Endothelial cell (in vitro differentiated cells): Measurements from ENCODE around the gene ARL4C. TPM values are rescaled to one million over a fixed set of nuclear protein-coding genes. Genes with fewer than 3 reads are reported as not detected.

Experiments
- DNase-seq: peaks from one replicate; pipeline ENCODE4 v3.0.0; 2021; ENCODE audit warnings: low spot score
- H3K27ac Mint-ChIP-seq: one replicate; pipeline ENCODE4 v1.8.0; 2021; ENCODE audit warnings: mixed read lengths, inconsistent platforms; ENCODE audit not compliant: unreplicated experiment
- H3K27me3 Mint-ChIP-seq: one replicate; pipeline ENCODE4 v1.8.0; 2021; ENCODE audit warnings: mild to moderate bottlenecking, moderate library complexity, mixed read lengths, inconsistent platforms; ENCODE audit not compliant: unreplicated experiment
- H3K36me3 Mint-ChIP-seq: one replicate; pipeline ENCODE4 v1.8.0; 2021; ENCODE audit warnings: mild to moderate bottlenecking, low read depth, mixed read lengths, inconsistent platforms; ENCODE audit not compliant: unreplicated experiment
- H3K4me1 Mint-ChIP-seq: one replicate; pipeline ENCODE4 v1.8.0; 2021; ENCODE audit warnings: mild to moderate bottlenecking, mixed read lengths, inconsistent platforms; ENCODE audit not compliant: unreplicated experiment
- H3K4me3 Mint-ChIP-seq: one replicate; pipeline ENCODE4 v1.8.0; 2021; ENCODE audit warnings: mild to moderate bottlenecking, mixed read lengths, inconsistent platforms; ENCODE audit not compliant: unreplicated experiment
- H3K9me3 Mint-ChIP-seq: one replicate; pipeline ENCODE4 v1.8.0; 2021; ENCODE audit warnings: mixed read lengths, inconsistent platforms; ENCODE audit not compliant: unreplicated experiment
- CTCF ChIP-seq: fragments of 200-600 bp; sonication (generic); IDR thresholded peaks from one replicate; pipeline ENCODE4 v1.5.0; 2021; ENCODE audit warnings: antibody characterized with exemption; ENCODE audit not compliant: unreplicated experiment
- total RNA-seq: library from RNA; stranded (reverse); fragmentation: NEBNext Ultra II Directional; extraction: Animal tissue kit (Norgen Biotek cat#: 25700); gene quantifications from one replicate; pipeline ENCODE4 v1.2.1, GENCODE V29; 2021; ENCODE audit not compliant: unreplicated experiment

Gene ARL4C
- total RNA-seq, 1 donor from 2014 or later, result 17.9 TPM

GRCh38 chr2:234448506-234449184, 48.2 kb downstream of the ARL4C start:
- Mint-ChIP-seq H3K36me3 (no peaks in the 10 kb centered on the region), H3K4me3 (no peak overlapping the region), H3K9me3 (no peaks in the 10 kb centered on the region), H3K27ac (peak overlapping the region; percentile 10), H3K4me1 (peaks cover 11% of the 10 kb centered on the region), H3K27me3 (no peaks in the 10 kb centered on the region)
- no peak for TF ChIP-seq CTCF
- no peak for DNase-seq

- no peaks in the 10 kb centered on the region for H3K27me3 Mint-ChIP-seq
- no peak for TF ChIP-seq CTCF
- no peak overlapping the region for H3K27ac Mint-ChIP-seq
- no peaks in the 10 kb centered on the region for H3K9me3 Mint-ChIP-seq
- DNase-seq, result no peak
- H3K36me3 Mint-ChIP-seq, result no peaks in the 10 kb centered on the region
- H3K4me3 Mint-ChIP-seq, result no peak overlapping the region
- peaks cover 11% of the 10 kb centered on the region for H3K4me1 Mint-ChIP-seq
Observed at GRCh38 chr2:234447963-234448362, 48.9 kb downstream of the ARL4C start.

- Mint-ChIP-seq H3K9me3 (no peaks in the 10 kb centered on the region), H3K4me3 (no peak overlapping the region), H3K27me3 (no peaks in the 10 kb centered on the region), H3K36me3 (no peaks in the 10 kb centered on the region), H3K4me1 (peaks cover 11% of the 10 kb centered on the region), H3K27ac (no peak overlapping the region)
- no peak for TF ChIP-seq CTCF
- DNase-seq, result no peak
Observed at GRCh38 chr2:234447189-234447588, 49.7 kb downstream of the ARL4C start.

- DNase-seq, result no peak
- Mint-ChIP-seq H3K27ac (no peak overlapping the region), H3K27me3 (no peaks in the 10 kb centered on the region), H3K9me3 (no peaks in the 10 kb centered on the region), H3K4me3 (no peak overlapping the region), H3K4me1 (peaks cover 11% of the 10 kb centered on the region), H3K36me3 (no peaks in the 10 kb centered on the region)
- no peak for TF ChIP-seq CTCF
Observed at GRCh38 chr2:234446404-234447076, 50.3 kb downstream of the ARL4C start.

GRCh38 chr2:234444893-234445292, 52.0 kb downstream of the ARL4C start:
- H3K4me3 Mint-ChIP-seq, result no peak overlapping the region
- H3K4me1 Mint-ChIP-seq, result peaks cover 11% of the 10 kb centered on the region
- no peak overlapping the region for H3K27ac Mint-ChIP-seq
- H3K9me3 Mint-ChIP-seq, result no peaks in the 10 kb centered on the region
- no peak for DNase-seq
- H3K36me3 Mint-ChIP-seq, result no peaks in the 10 kb centered on the region
- no peaks in the 10 kb centered on the region for H3K27me3 Mint-ChIP-seq
- no peak for TF ChIP-seq CTCF
